ENCODE results near the gene CLEC17A.

DNA sequence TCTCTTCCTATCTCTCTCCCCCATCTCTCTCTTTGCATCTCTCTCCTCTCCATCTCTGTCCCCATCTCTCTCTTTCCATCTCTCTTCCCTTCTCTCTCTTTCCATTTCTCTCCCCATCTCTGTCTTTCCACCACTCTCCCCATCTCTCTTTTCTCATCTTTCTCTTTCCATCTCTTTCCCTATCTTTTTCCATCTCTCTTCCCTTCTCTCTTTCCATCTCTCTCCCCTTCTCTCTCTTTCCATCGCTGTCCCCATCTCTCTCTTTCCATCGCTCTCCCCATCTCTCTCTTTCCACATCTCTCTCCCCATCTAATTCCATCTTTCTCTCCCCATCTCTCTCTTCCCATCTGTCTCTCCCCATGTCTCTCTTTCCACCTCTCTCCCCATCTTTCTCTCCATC is 67.3 kb downstream of the CLEC17A start:
- TF ChIP-seq, protein P1, sequence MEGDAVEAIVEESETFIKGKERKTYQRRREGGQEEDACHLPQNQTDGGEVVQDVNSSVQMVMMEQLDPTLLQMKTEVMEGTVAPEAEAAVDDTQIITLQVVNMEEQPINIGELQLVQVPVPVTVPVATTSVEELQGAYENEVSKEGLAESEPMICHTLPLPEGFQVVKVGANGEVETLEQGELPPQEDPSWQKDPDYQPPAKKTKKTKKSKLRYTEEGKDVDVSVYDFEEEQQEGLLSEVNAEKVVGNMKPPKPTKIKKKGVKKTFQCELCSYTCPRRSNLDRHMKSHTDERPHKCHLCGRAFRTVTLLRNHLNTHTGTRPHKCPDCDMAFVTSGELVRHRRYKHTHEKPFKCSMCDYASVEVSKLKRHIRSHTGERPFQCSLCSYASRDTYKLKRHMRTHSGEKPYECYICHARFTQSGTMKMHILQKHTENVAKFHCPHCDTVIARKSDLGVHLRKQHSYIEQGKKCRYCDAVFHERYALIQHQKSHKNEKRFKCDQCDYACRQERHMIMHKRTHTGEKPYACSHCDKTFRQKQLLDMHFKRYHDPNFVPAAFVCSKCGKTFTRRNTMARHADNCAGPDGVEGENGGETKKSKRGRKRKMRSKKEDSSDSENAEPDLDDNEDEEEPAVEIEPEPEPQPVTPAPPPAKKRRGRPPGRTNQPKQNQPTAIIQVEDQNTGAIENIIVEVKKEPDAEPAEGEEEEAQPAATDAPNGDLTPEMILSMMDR (IDR thresholded peaks at IDR 0.05) = no peak
- no peak for TF ChIP-seq POLR2A (IDR thresholded peaks at IDR 0.05)
- TF ChIP-seq POLR2AphosphoS5 (IDR thresholded peaks at IDR 0.05) = no peak
- no peak for TF ChIP-seq EP300 (IDR thresholded peaks at IDR 0.05)
